Left ventricle myocardium superior (tissue), 1 donor: ENCODE data around the gene LRRC18. TPM values are rescaled to one million over a fixed set of nuclear protein-coding genes. Genes with fewer than 3 reads are reported as not detected.

Source experiments
- ATAC-seq: fragments of 200-7000 bp; cut with Tn5 transposase; one replicate; pipeline ENCODE4 v1.9.1; 2020; ENCODE audit warnings: mild to moderate bottlenecking, moderate library complexity
- DNase-seq: peaks from one replicate; pipeline ENCODE4 v3.0.0-alpha.2; 2020
- intact Hi-C: fragments of 100-400 bp; cut with micrococcal nuclease; formaldehyde crosslinking; loops from one replicate; pipeline ENCODE4 v1.11.0; 2022
- microRNA-seq: library from miRNA; unstranded; fragments of <30 nt; microRNA quantifications from one replicate; pipeline ENCODE4 v1.2.0, GENCODE V29; 2020; ENCODE audit warnings: borderline number of aligned reads
- total RNA-seq: library from RNA; stranded (reverse); fragmentation: NEBNext Ultra II Directional; extraction: Animal tissue kit (Norgen Biotek cat#: 25700); gene quantifications from one replicate; pipeline ENCODE4 v1.2.1, GENCODE V29; 2021
- donor health status: DM: no; HTN: yes; CAD: no; lungs with severe emphysema.

LRRC18 gene
- total RNA-seq, 1 donor from 2014 or later = not detected

GRCh38 chr10:48890888-48891850 lies 48.5 kb downstream of the LRRC18 start:
- ATAC-seq (no peak), DNase-seq (no peak)
- intact Hi-C loops = no loop called here

DNA sequence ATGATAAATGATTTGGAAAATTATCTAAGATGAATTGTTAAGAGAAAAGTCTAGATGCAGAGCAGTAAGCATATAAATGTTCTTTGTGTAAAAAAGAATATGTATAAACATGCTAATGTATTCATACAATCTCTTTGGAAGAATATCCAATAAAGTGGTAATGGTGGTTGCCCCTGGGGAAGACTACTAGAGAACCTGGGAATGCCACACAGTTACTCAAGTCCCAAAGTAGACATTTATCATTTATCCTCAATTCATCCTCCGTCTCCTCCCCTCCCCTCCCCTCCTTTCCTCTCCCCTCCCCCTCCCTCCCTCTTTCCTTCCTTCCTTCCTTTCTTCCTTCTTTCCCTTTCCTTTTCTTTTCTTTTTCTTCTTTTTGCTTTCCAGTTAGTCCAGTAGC lies 51.7 kb downstream of the LRRC18 start:
- DNase-seq = no peak
- no peak for ATAC-seq
- intact Hi-C loops = no loop called here

DNA sequence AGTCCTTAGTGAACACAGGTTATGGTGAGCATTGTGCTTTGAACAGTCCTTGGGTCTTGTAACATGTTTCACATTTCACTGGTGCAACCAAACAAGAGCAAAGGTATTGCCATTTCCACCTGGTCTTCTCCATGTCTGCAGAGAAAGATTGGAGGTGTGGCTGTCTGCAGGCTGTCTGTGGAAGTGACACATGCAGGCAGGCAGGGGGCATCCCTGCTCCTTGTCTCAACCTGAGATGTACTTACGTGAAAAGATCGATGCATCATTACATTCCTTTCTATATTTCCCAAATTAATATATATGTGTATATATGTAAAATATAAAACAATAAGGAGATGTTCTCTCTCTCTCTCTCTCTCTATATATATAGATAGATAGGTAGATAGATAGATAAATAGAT lies 54.3 kb downstream of the LRRC18 start:
- DNase-seq (no peak), ATAC-seq (no peak)
- intact Hi-C loops = no loop called here

DNA sequence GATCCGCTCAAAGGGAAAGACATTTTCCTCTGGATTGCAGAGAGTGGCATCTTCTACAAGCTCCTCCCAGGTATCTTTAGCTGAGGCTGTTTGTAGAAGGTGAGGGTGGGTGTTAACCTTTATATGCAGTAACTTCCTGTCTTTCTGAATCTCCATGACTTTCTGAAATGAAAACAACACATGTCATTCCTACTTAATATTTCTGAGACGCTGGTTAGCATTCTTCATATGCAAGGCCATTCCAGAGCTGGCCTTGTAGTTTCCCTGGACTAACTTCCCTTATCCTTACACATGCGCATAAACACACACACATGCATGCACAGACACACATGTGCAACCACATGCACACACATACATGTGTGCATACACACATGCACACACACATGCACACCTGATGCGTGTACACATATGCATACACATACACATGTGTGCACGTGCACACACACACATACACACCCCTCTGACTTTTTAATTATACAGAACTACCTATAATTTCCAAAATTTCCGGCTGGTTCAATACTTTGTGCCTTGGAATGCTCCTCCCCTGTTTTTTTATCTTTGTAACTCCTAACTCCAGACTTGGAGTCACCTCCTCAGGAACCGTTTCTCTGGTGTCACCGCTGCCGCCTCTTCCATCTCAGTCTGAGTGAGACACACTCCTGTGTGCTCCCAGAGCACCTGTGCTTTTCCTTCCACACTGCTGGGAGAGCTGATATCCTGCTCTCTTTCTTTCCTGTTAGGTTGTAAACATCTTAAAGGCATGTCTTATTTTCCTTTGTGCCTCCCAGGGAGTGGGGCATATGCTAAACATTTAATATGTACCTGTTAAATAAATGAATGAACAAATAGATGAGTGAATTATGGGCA lies 55.2 kb downstream of the LRRC18 start:
- DNase-seq (no peak), ATAC-seq (no peak)
- intact Hi-C loops = no loop called here

- ATAC-seq = no peak
- intact Hi-C loops = no loop called here
- no peak for DNase-seq
Measured at GRCh38 chr10:48883701-48884100, 55.9 kb downstream of the LRRC18 start.

DNA sequence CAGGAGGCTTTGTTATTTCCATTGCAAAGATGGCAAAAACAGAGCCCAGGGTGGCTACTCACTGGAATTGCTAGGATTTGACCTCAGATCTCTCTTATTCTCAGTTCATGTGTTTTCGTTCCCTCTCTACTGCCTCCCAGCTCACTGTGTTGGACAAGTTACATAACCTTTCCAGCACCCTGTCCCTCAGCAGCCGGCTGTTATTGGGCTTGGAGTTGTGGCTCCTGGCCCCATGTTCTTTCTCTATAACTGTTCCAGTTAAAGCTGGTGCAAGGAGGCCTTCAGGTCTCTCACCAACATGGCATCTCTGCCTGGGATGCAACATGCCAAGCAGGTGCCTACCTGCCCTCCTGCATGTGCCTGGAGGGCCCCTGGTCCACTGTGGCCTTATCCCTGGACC lies 56.8 kb downstream of the LRRC18 start:
- ATAC-seq = no peak
- DNase-seq = no peak
- intact Hi-C loops = no loop called here

DNA sequence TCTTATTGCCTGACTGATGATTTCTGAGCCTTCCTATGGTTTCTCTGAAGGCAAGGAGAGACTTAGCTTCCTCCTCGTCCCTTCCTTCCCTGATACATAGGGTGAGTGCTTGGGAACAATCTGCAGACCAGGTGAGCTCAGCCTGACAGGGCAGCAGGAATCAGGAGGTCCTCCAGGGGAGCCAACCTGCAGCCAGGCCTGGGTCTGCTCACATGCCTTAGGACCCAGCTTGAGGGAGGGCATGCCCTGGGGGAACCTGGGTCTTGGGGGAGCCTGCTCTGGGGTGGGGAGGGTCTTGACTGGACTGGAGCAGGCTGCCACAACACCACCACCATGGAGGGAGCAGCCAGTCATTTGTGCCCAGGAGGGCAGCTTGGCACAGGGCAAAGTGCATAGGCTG lies 57.7 kb downstream of the LRRC18 start:
- intact Hi-C loops = no loop called here
- no peak for ATAC-seq
- DNase-seq = no peak

DNA sequence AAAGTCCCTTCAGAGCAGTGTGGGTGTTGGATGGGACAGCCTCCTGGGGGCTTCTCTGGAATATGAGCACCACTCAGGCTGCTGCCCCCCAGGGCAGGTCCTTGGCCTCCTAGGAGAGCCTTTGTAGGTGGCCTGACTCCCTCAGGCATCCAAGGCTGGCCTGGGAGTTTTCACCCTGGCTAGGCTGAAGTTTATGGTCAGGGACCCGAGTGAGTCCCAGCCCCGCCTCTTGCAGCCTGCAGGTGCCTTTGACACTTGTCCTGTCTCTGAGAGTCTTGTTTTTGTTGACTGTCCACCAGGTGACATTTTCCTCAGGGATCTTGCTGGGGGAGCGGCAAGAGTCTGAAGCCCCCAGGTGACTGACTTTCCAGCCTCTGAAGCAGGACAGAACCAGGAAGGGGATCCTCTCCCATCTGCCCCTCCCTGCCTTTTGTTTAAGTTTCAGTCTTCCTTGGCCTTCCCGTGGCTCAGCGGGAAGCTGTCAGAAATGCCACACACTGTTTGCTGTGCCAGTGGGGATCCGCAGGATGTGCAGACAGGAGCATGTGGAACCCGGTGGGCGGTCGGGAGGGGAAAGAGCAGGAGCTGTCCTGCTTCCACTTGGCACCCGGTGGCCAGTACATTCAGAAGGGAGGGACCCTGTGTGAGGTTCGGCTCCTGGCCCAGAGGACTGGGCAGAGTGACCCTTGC lies 59.5 kb downstream of the LRRC18 start:
- ATAC-seq (no peak), DNase-seq (no peak)
- intact Hi-C loops = no loop called here

DNA sequence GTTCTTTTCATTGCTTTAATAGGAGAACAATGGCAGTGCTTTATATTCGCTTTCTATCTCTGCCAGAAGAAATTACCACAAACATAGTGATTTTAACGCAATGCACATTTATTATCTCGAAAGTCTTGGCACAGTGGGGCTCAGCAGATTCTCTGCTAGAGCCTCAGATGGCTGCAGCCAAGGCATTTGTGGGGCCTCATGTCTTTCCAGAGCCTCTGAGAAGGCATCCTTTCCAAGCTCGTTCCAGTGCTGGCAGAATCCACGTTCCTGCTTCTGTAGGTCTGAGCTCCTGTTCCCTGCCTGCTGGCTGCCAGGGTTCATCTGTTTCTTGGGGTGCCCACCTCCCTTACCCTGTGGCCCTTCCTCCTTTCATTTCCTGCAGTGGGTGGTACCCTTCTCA lies 60.2 kb downstream of the LRRC18 start:
- intact Hi-C loops = no loop called here
- DNase-seq = no peak
- no peak for ATAC-seq

GRCh38 chr10:48878091-48878490 lies 61.5 kb downstream of the LRRC18 start:
- ATAC-seq (no peak), DNase-seq (no peak)
- intact Hi-C loops = no loop called here

DNA sequence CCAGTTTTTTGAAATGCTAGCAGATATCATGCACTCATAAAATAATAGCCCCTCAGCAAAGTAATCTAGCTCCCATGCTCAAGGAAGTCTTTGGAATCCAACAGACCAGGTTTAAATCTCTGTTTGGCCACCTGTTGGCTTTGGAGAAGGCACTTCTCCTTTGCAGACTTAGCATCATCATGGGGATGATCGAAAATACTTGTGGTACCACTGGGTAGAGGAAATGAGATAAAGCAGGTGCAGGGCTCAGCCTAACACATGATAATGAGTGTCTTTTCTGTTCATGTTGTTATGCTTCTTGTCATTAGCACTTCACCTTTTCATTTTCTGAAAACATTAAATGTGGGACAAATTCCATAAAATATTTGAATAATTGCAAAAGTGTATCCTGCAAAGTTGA lies 67.4 kb downstream of the LRRC18 start:
- no peak for ATAC-seq
- intact Hi-C loops = no loop called here
- DNase-seq = no peak

Small RNA genes lying within 50 kb of the gene (microRNA-seq; reads per million reads assigned to microRNA genes)
- gene MIR4294 = not detected

Other genes starting within 250 kb of the LRRC18 start
- 12.2 TPM for gene VSTM4, start 175.7 kb upstream of the LRRC18 start, total RNA-seq
- not detected for gene FAM170B, start 194.2 kb upstream of the LRRC18 start, total RNA-seq
- gene TMEM273, start 248.6 kb upstream of the LRRC18 start, total RNA-seq = 17.6 TPM